ENCODE results near the gene MIPOL1. TPM values are rescaled to one million over a fixed set of nuclear protein-coding genes. Genes with fewer than 3 reads are reported as not detected.
A peak's percentile ranks its signal among the peaks of the same experiment; 100 is the strongest.

MIPOL1 gene
- total RNA-seq, 2 experiments from 2014 or later: not detected

GRCh38 chr14:37594238-37594970 is 396.7 kb downstream of the MIPOL1 start:
- no TSS peak for BruUV-seq (replicated peaks)
- TF ChIP-seq CTCF (conservative IDR thresholded peaks at IDR 0.05; ENCODE audit: low read length): peak; percentile 70
- no peak for TF ChIP-seq EZH2phosphoT487 (IDR thresholded peaks at IDR 0.05; ENCODE audit: borderline replicate concordance, low read depth, low read length)
- no peaks in the 10 kb centered on the region for H3K9me2 ChIP-seq (ENCODE audit: insufficient read depth, low read length)
- no peak overlapping the region for H3K4me3 ChIP-seq (ENCODE audit: low read depth, low read length, poor library complexity, severe bottlenecking)
- intact Hi-C loops (cut with micrococcal nuclease; ENCODE audit: unreplicated experiment): no loop called here
- peak; percentile 1 for DNase-seq (ENCODE audit: low spot score)
- POLR2A ChIA-PET: no interaction called here
- no peak overlapping the region for H3K4me2 ChIP-seq (ENCODE audit: low read length)
- no peak overlapping the region for H2AFZ ChIP-seq (ENCODE audit: low read length)
- H4K20me1 ChIP-seq (ENCODE audit: insufficient read depth, low read length): no peaks in the 10 kb centered on the region
- H3K27ac ChIP-seq (ENCODE audit: low read depth, low read length, poor library complexity, severe bottlenecking): no peak overlapping the region
- H3K36me3 ChIP-seq (ENCODE audit: insufficient read depth, low read length): no peaks in the 10 kb centered on the region
- CTCF ChIA-PET (ENCODE audit: unreplicated experiment): no interaction called here
- H3K9me3 ChIP-seq (ENCODE audit: low read length): 0 out of 2 replicates have a peak, but pooled peaks cover 4% of the 10 kb centered on the region
- no peaks in the 10 kb centered on the region for H3K4me1 ChIP-seq (ENCODE audit: insufficient read depth, low read length, poor library complexity, severe bottlenecking)
- no peaks in the 10 kb centered on the region for H3K79me2 ChIP-seq (ENCODE audit: insufficient read depth, low read depth, low read length)

GRCh38 chr14:37594971-37595808 is 397.5 kb downstream of the MIPOL1 start, which contains the start of the genes FOXA1 and TTC6:
Gene FOXA1 (minus strand): TSS chr14:37595249. CDS start chr14:37594972, 277 bp downstream.
Gene TTC6 (plus strand): TSS chr14:37595629. CDS start chr14:37622065, 26,436 bp downstream.
- Histone ChIP-seq H3K4me1 (ENCODE audit: insufficient read depth, low read length, poor library complexity, severe bottlenecking) (no peaks in the 10 kb centered on the region), H2AFZ (ENCODE audit: low read length) (no peak within 1 kb of the TSS), H3K9me2 (ENCODE audit: insufficient read depth, low read length) (no peaks in the 10 kb centered on the region), H3K36me3 (ENCODE audit: insufficient read depth, low read length) (no peaks in the 10 kb centered on the region), H3K4me2 (ENCODE audit: low read length) (no peak within 1 kb of the TSS), H3K9me3 (ENCODE audit: low read length) (0 out of 2 replicates have a peak, but pooled peaks cover 4% of the 10 kb centered on the region), H4K20me1 (ENCODE audit: insufficient read depth, low read length) (no peaks in the 10 kb centered on the region), H3K4me3 (ENCODE audit: low read depth, low read length, poor library complexity, severe bottlenecking) (no peak within 1 kb of the TSS), H3K27ac (ENCODE audit: low read depth, low read length, poor library complexity, severe bottlenecking) (no peak within 1 kb of the TSS), H3K79me2 (ENCODE audit: insufficient read depth, low read depth, low read length) (no peaks in the 10 kb centered on the region)
- intact Hi-C loops (cut with micrococcal nuclease; ENCODE audit: unreplicated experiment): no loop called here
- no peak for TF ChIP-seq CTCF (conservative IDR thresholded peaks at IDR 0.05; ENCODE audit: low read length)
- no peak for TF ChIP-seq EZH2phosphoT487 (IDR thresholded peaks at IDR 0.05; ENCODE audit: borderline replicate concordance, low read depth, low read length)
- DNase-seq (ENCODE audit: low spot score): no peak
- no TSS peak for BruUV-seq (replicated peaks)
- ChIA-PET POLR2A (no interaction called here), CTCF (ENCODE audit: unreplicated experiment) (no interaction called here)
